ENCODE measurements around the gene CHCHD3. TPM values are rescaled to one million over a fixed set of nuclear protein-coding genes. Genes with fewer than 3 reads are reported as not detected.

The CHCHD3 gene
- total RNA-seq, 3 donors from 2014 or later, result 80.7 to 101 (median 92.0) TPM

DNA sequence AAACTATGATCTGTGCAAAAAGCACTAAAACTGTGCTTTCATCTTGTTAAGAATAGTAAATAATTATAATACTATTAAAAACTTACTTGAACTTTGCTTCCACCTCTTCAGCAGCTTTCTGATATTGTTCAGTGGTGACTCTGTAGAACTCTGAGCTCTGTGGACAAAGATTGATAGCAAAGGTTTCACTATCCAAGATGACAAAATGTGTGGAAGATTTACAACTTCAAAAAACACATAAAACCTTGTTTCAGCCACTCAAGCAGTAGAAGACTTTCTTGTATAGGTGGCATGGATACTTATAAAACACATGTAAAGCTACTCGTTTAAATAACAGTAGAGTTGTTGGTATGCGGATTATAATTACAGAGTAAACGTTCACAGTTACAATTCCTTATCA is 243.6 kb downstream of the CHCHD3 start:
- H3K27me3 Mint-ChIP-seq (ENCODE audit: low read depth), result no peaks in the 10 kb centered on the region
- no peaks in the 10 kb centered on the region for H3K4me1 Mint-ChIP-seq (ENCODE audit: low read depth)

GRCh38 chr7:132837529-132837928 is 244.4 kb downstream of the CHCHD3 start:
- no peaks in the 10 kb centered on the region for H3K27me3 Mint-ChIP-seq (ENCODE audit: low read depth)
- H3K4me3 Mint-ChIP-seq, result no peak overlapping the region
- H3K36me3 Mint-ChIP-seq (ENCODE audit: insufficient read depth), result peaks cover 44% of the 10 kb centered on the region
- DNase-seq, result no peak
- ATAC-seq, result no peak
- H3K9me3 Mint-ChIP-seq, result no peaks in the 10 kb centered on the region
- no peaks in the 10 kb centered on the region for H3K4me1 Mint-ChIP-seq (ENCODE audit: low read depth)

More for the DNA sequence above, 243.6 kb downstream of the CHCHD3 start:
- Mint-ChIP-seq H3K4me3 (no peak overlapping the region), H3K36me3 (ENCODE audit: insufficient read depth) (peaks cover 46% of the 10 kb centered on the region), H3K9me3 (no peaks in the 10 kb centered on the region)
- ATAC-seq, result no peak
- DNase-seq, result no peak

- no peaks in the 10 kb centered on the region for H3K9me3 Mint-ChIP-seq
- H3K4me3 Mint-ChIP-seq, result no peak overlapping the region
- no peaks in the 10 kb centered on the region for H3K4me1 Mint-ChIP-seq (ENCODE audit: low read depth)
- no peaks in the 10 kb centered on the region for H3K27me3 Mint-ChIP-seq (ENCODE audit: low read depth)
- peaks cover 42% of the 10 kb centered on the region for H3K36me3 Mint-ChIP-seq (ENCODE audit: insufficient read depth)
- ATAC-seq (no peak), DNase-seq (no peak)
Observed at GRCh38 chr7:132836746-132837145, 245.1 kb downstream of the CHCHD3 start.

GRCh38 chr7:132830941-132831340 is 250.9 kb downstream of the CHCHD3 start:
- no peak for DNase-seq
- H3K27me3 Mint-ChIP-seq (ENCODE audit: low read depth), result no peaks in the 10 kb centered on the region
- H3K9me3 Mint-ChIP-seq, result no peaks in the 10 kb centered on the region
- peaks cover 8% of the 10 kb centered on the region for H3K4me1 Mint-ChIP-seq (ENCODE audit: low read depth)
- peaks cover 35% of the 10 kb centered on the region for H3K36me3 Mint-ChIP-seq (ENCODE audit: insufficient read depth)
- no peak for ATAC-seq
- no peak overlapping the region for H3K4me3 Mint-ChIP-seq

GRCh38 chr7:132828502-132828901 is 253.4 kb downstream of the CHCHD3 start:
- Mint-ChIP-seq H3K27me3 (ENCODE audit: low read depth) (no peaks in the 10 kb centered on the region), H3K4me1 (ENCODE audit: low read depth) (peaks cover 16% of the 10 kb centered on the region), H3K4me3 (no peak overlapping the region), H3K36me3 (ENCODE audit: insufficient read depth) (peaks cover 31% of the 10 kb centered on the region), H3K9me3 (no peaks in the 10 kb centered on the region)
- ATAC-seq, result no peak
- no peak for DNase-seq

GRCh38 chr7:132825932-132826835 is 255.7 kb downstream of the CHCHD3 start:
- H3K9me3 Mint-ChIP-seq, result no peaks in the 10 kb centered on the region
- DNase-seq (no peak), ATAC-seq (no peak)
- H3K4me3 Mint-ChIP-seq, result no peak overlapping the region
- H3K27me3 Mint-ChIP-seq (ENCODE audit: low read depth), result no peaks in the 10 kb centered on the region
- peaks cover 16% of the 10 kb centered on the region for H3K4me1 Mint-ChIP-seq (ENCODE audit: low read depth)
- H3K36me3 Mint-ChIP-seq (ENCODE audit: insufficient read depth), result peaks cover 27% of the 10 kb centered on the region

DNA sequence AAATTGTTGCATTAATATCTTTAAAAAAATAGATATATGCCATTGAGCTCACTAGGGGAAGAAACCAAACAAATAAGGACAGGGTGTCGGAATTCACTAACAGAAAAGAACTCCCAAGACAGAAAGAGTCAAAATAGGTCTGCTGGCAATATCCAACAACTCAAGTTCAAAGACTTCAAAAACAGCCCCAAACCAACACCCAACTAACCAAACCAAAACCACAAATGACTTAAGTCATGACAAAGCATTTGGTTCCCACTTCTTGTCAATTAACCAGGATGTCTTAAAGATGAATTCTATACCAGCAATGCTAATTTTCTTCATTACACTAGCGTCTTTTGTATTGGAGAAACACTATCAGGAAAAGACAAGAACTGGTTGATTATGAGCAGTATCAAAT is 256.7 kb downstream of the CHCHD3 start:
- no peak overlapping the region for H3K4me3 Mint-ChIP-seq
- no peaks in the 10 kb centered on the region for H3K27me3 Mint-ChIP-seq (ENCODE audit: low read depth)
- H3K36me3 Mint-ChIP-seq (ENCODE audit: insufficient read depth), result peaks cover 25% of the 10 kb centered on the region
- no peaks in the 10 kb centered on the region for H3K9me3 Mint-ChIP-seq
- no peak for ATAC-seq
- DNase-seq, result no peak
- peaks cover 16% of the 10 kb centered on the region for H3K4me1 Mint-ChIP-seq (ENCODE audit: low read depth)

DNA sequence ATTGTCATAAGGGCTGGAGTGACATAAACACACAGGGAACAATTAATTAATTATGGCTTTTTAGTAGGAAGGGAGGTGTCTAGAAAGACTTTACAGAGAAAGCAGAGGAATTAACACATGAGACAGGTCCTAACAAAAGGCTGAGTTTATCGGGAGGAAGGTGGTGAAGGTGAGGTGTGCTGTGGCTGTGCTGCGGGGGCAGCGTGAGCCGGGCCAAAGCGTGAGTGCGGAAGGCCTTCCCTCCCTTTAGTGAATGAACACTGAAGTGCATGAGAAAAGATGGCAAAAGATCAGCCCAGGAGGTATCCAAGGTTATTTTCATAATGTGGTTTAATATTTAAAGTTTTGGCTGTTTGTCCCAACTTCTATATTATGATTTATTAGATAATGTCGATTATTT is 262.2 kb downstream of the CHCHD3 start:
- ATAC-seq (no peak), DNase-seq (no peak)
- peaks cover 11% of the 10 kb centered on the region for H3K36me3 Mint-ChIP-seq (ENCODE audit: insufficient read depth)
- no peaks in the 10 kb centered on the region for H3K4me1 Mint-ChIP-seq (ENCODE audit: low read depth)
- H3K9me3 Mint-ChIP-seq, result no peaks in the 10 kb centered on the region
- H3K27me3 Mint-ChIP-seq (ENCODE audit: low read depth), result no peaks in the 10 kb centered on the region
- H3K4me3 Mint-ChIP-seq, result no peak overlapping the region

DNA sequence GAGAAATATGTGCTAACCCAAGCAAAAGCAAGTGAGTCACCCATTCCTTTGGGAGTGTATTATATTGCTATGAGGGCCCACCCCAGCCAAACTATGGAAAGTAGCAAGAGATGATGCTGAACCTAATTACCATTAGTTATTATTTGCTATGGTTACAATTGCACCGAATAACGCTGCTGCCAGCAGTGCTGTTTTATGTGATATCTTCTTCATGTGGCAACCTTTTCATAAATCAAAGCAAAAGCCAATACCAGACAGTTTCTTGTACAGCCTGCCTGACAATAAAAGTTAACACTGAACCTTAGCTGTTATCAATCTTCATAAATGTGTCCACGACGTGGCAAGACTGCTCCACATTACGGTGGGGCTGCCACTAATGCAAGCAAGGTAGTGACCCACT is 263.9 kb downstream of the CHCHD3 start:
- H3K9me3 Mint-ChIP-seq, result no peaks in the 10 kb centered on the region
- ATAC-seq (no peak), DNase-seq (no peak)
- no peak overlapping the region for H3K4me3 Mint-ChIP-seq
- peaks cover 14% of the 10 kb centered on the region for H3K36me3 Mint-ChIP-seq (ENCODE audit: insufficient read depth)
- H3K27me3 Mint-ChIP-seq (ENCODE audit: low read depth), result no peaks in the 10 kb centered on the region
- H3K4me1 Mint-ChIP-seq (ENCODE audit: low read depth), result no peaks in the 10 kb centered on the region

- H3K9me3 Mint-ChIP-seq, result no peaks in the 10 kb centered on the region
- ATAC-seq, result no peak
- peaks cover 28% of the 10 kb centered on the region for H3K36me3 Mint-ChIP-seq (ENCODE audit: insufficient read depth)
- no peaks in the 10 kb centered on the region for H3K27me3 Mint-ChIP-seq (ENCODE audit: low read depth)
- no peak overlapping the region for H3K4me3 Mint-ChIP-seq
- DNase-seq, result no peak
- H3K4me1 Mint-ChIP-seq (ENCODE audit: low read depth), result no peaks in the 10 kb centered on the region
Observed at GRCh38 chr7:132815696-132816311, 266.1 kb downstream of the CHCHD3 start.

DNA sequence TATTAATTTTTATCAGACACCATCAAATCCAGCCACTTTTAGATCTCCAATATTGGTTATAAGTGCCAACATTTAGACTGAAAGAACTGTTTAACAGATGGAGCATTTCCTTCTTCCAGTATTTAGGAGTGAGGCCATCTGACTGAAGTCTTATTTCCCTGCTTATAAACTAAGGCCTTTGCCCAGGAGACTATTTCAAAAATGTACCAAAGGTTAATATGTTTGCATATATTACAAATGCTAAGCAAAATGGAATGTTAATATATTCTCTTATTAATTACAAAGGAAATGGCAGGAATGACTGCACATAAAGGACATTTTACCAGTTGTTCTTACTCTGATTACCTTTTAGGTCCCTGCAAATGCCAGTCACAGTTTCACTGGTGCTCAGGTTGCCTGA is 266.8 kb downstream of the CHCHD3 start:
- DNase-seq (no peak), ATAC-seq (no peak)
- Mint-ChIP-seq H3K27me3 (ENCODE audit: low read depth) (no peaks in the 10 kb centered on the region), H3K4me3 (no peak overlapping the region), H3K4me1 (ENCODE audit: low read depth) (no peaks in the 10 kb centered on the region), H3K36me3 (ENCODE audit: insufficient read depth) (peaks cover 29% of the 10 kb centered on the region), H3K9me3 (no peaks in the 10 kb centered on the region)

DNA sequence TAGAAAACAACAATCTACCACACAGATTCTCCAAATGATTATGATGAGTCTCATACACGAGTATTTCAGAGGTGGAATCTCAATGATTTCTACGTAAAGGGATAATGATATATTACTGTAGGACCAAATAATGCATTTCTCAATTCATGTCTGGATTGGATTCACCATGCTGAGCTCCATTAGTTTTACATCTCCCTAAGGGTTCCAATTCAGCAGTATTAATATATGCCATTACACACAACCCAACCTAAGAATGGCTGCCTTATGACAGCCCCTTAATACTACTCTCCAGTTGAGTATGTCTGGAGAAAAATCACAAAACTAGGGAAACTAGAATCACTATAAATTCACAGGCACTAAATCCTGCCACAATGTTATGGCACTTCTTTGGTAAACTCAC is 271.3 kb downstream of the CHCHD3 start:
- H3K4me1 Mint-ChIP-seq (ENCODE audit: low read depth), result no peaks in the 10 kb centered on the region
- DNase-seq (no peak), ATAC-seq (no peak)
- peaks cover 22% of the 10 kb centered on the region for H3K36me3 Mint-ChIP-seq (ENCODE audit: insufficient read depth)
- no peaks in the 10 kb centered on the region for H3K27me3 Mint-ChIP-seq (ENCODE audit: low read depth)
- no peaks in the 10 kb centered on the region for H3K9me3 Mint-ChIP-seq
- no peak overlapping the region for H3K4me3 Mint-ChIP-seq

DNA sequence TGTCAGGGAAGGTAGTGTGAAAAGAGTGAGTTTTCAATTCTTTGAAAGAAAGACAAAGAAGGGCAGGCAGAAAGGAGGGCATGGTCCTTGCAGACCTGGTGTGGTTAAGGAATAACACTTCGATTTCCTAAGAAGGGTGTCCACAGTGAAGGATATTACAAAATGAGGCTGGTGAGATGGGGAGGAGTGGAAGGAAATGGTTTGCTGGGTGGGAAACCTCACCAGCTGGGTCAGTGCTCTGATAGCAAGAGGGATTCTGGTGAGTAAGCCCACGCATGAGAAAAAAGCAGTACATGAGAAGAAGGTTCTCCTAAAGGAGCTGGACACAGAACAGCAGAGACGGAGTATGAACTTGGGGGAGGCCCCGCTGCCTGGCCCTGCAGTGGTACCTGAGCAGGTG is 275.1 kb downstream of the CHCHD3 start:
- ATAC-seq (no peak), DNase-seq (no peak)
- Mint-ChIP-seq H3K4me3 (no peak overlapping the region), H3K4me1 (ENCODE audit: low read depth) (no peaks in the 10 kb centered on the region), H3K27me3 (ENCODE audit: low read depth) (no peaks in the 10 kb centered on the region), H3K36me3 (ENCODE audit: insufficient read depth) (peaks cover 11% of the 10 kb centered on the region), H3K9me3 (no peaks in the 10 kb centered on the region)

- Mint-ChIP-seq H3K36me3 (ENCODE audit: insufficient read depth) (peaks cover 4% of the 10 kb centered on the region), H3K4me1 (ENCODE audit: low read depth) (no peaks in the 10 kb centered on the region), H3K9me3 (no peaks in the 10 kb centered on the region), H3K27me3 (ENCODE audit: low read depth) (no peaks in the 10 kb centered on the region), H3K4me3 (no peak overlapping the region)
- no peak for DNase-seq
- ATAC-seq, result no peak
Observed at GRCh38 chr7:132805766-132806165, 276.1 kb downstream of the CHCHD3 start.

GRCh38 chr7:132804849-132805485 is 276.9 kb downstream of the CHCHD3 start:
- Mint-ChIP-seq H3K27me3 (ENCODE audit: low read depth) (no peaks in the 10 kb centered on the region), H3K4me1 (ENCODE audit: low read depth) (no peaks in the 10 kb centered on the region), H3K9me3 (no peaks in the 10 kb centered on the region), H3K4me3 (no peak overlapping the region), H3K36me3 (ENCODE audit: insufficient read depth) (peaks cover 4% of the 10 kb centered on the region)
- no peak for DNase-seq
- no peak for ATAC-seq
